ENCODE measurements around the gene ZNF710. TPM values are rescaled to one million over a fixed set of nuclear protein-coding genes. Genes with fewer than 3 reads are reported as not detected.

Gene ZNF710
- total RNA-seq, 1 experiment from 2014 or later, result 40.7 TPM

DNA sequence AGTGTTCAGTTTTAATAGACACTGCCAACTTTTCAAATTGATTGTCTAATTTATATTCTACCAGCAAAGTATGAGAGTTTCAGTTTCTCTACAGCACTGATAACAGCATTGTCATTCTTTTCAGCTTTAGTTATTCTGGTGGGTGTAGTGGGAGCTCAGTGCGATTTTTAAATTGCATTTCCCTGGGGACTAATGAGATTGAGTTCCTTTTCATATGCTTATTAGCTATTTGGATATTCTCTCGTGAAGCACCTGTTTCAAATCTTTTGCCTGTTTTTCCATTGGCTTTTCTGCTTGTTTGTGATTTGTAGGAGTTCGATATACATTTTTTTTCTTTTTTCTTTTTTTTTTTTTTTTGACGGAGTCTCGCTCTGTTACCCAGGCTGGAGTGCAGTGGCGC lies 120.0 kb downstream of the ZNF710 start:
- H3K4ac ChIP-seq (ENCODE audit: low read depth, low read length), result no peak overlapping the region
- Mint-ChIP-seq H3K4me3 (peak overlapping the region in 1 of 2 experiments; percentile 5; a peak in 1 of 5 replicates), H3K36me3 (ENCODE audit: insufficient read depth in 1 of 3, low read depth in 3 of 3) (no peaks in the 10 kb centered on the region), H3K4me1 (peaks cover 8 to 10% of the 10 kb centered on the region in 2 experiments), H3K27ac (no peak overlapping the region), H3K9me3 (no peaks in the 10 kb centered on the region; a peak in 1 of 5 replicates), H3K27me3 (ENCODE audit: low read depth) (peaks cover 3% of the 10 kb centered on the region; the same call in 1 of the 2 replicates)
- no peak overlapping the region for H4K5ac ChIP-seq (ENCODE audit: insufficient read length, low read depth, low read length)
- no peak overlapping the region for H3K4me2 ChIP-seq (ENCODE audit: insufficient read depth, insufficient read length, low read length)
- TF ChIP-seq, protein P1, sequence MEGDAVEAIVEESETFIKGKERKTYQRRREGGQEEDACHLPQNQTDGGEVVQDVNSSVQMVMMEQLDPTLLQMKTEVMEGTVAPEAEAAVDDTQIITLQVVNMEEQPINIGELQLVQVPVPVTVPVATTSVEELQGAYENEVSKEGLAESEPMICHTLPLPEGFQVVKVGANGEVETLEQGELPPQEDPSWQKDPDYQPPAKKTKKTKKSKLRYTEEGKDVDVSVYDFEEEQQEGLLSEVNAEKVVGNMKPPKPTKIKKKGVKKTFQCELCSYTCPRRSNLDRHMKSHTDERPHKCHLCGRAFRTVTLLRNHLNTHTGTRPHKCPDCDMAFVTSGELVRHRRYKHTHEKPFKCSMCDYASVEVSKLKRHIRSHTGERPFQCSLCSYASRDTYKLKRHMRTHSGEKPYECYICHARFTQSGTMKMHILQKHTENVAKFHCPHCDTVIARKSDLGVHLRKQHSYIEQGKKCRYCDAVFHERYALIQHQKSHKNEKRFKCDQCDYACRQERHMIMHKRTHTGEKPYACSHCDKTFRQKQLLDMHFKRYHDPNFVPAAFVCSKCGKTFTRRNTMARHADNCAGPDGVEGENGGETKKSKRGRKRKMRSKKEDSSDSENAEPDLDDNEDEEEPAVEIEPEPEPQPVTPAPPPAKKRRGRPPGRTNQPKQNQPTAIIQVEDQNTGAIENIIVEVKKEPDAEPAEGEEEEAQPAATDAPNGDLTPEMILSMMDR (conservative IDR thresholded peaks at IDR 0.05), result no peak
- no peak for DNase-seq
- no peak overlapping the region for H2BK15ac ChIP-seq (ENCODE audit: low read depth, low read length)
- H4K8ac ChIP-seq (replicated peaks; ENCODE audit: insufficient read length, low read depth, low read length), result no peak overlapping the region
- H4K91ac ChIP-seq (ENCODE audit: insufficient read length, low read depth, low read length), result no peak overlapping the region
- no peaks in the 10 kb centered on the region for H3K79me2 ChIP-seq (ENCODE audit: insufficient read depth, low read length)
- H2AFZ ChIP-seq (ENCODE audit: low read length), result no peak overlapping the region
- no peaks in the 10 kb centered on the region for H3K27me3 ChIP-seq (ENCODE audit: insufficient read depth, low read length)
- no peak overlapping the region for H3K14ac ChIP-seq (ENCODE audit: insufficient read depth, low read length)
- H3K27ac ChIP-seq (ENCODE audit: insufficient read length, low read depth, low read length), result no peak overlapping the region
- H2BK12ac ChIP-seq (ENCODE audit: insufficient read length, low read depth, low read length), result no peak overlapping the region
- no peak overlapping the region for H3K9ac ChIP-seq (ENCODE audit: extremely low read depth, insufficient read length, low read length)
- no peak overlapping the region for H3K23ac ChIP-seq (ENCODE audit: insufficient read length, low read depth, low read length)
- H4K20me1 ChIP-seq (ENCODE audit: control insufficient read depth, insufficient read depth, insufficient read length), result no peaks in the 10 kb centered on the region
- no peak overlapping the region for H2BK5ac ChIP-seq (ENCODE audit: insufficient read length, low read length)
- H3K4me1 ChIP-seq (ENCODE audit: insufficient read depth, low read length), result no peaks in the 10 kb centered on the region
- H2BK20ac ChIP-seq (ENCODE audit: low read depth, low read length, poor library complexity, severe bottlenecking), result no peak overlapping the region
- no peak overlapping the region for H3K18ac ChIP-seq (ENCODE audit: insufficient read length, low read depth, low read length)
- H3K9me3 ChIP-seq (ENCODE audit: control insufficient read depth, low read depth, low read length), result no peaks in the 10 kb centered on the region
- no peak overlapping the region for H3K56ac ChIP-seq (ENCODE audit: insufficient read length, low read depth, low read length)
- WGBS (ENCODE audit: extremely low coverage, insufficient read length, low lambda C conversion rate), result no CpG with 5 or more reads among the region's 6 CpGs
- no peaks in the 10 kb centered on the region for H3K79me1 ChIP-seq (ENCODE audit: insufficient read depth, low read depth, low read length, poor library complexity, severe bottlenecking)
- H2BK120ac ChIP-seq (ENCODE audit: low read depth, low read length, poor library complexity, severe bottlenecking), result no peak overlapping the region
- H2AK5ac ChIP-seq (ENCODE audit: insufficient read length, low read length), result no peak overlapping the region
- no peak overlapping the region for H3T11ph ChIP-seq (ENCODE audit: low read length)
- H3K23me2 ChIP-seq (ENCODE audit: insufficient read length, low read depth, low read length, poor library complexity, severe bottlenecking), result no peaks in the 10 kb centered on the region
